Activated effector memory CD4-positive, alpha-beta T cell treated with Interleukin-2 at 50 U/mL for 16 hours (primary cell): ENCODE measurements around the gene DGCR2.
"Not testable (repeated sequence)": the region's sequence is repeated elsewhere in the genome, so short reads cannot be mapped to it uniquely, and the experiment has no call there.

Experiments
- DNase-seq: peaks from one replicate; pipeline ENCODE4 v3.0.0-alpha.2; 2020

Gene DGCR2

DNA sequence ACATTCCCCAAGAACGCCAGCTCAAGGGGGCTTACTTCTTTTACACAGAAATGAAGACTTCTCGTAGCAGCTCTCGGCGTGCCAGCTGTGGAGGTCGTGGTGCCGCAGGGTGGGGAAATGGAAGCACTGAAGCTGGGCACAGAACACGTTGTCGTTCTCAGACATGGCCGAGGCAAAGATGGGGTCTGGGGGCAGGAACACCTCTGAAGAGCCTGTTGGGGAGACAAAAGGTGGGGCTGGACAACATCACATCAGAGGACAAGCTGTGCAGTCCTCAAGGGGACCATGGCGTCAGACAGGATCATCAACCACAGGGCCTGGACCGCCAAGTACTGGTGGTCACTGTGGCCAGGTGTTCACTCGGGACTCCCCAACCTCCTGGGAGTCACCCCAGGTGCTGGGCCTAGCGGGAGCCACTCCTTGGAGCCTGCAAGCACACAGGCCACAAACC is 65.2 kb downstream of the DGCR2 start:
- no peak for DNase-seq

DNA sequence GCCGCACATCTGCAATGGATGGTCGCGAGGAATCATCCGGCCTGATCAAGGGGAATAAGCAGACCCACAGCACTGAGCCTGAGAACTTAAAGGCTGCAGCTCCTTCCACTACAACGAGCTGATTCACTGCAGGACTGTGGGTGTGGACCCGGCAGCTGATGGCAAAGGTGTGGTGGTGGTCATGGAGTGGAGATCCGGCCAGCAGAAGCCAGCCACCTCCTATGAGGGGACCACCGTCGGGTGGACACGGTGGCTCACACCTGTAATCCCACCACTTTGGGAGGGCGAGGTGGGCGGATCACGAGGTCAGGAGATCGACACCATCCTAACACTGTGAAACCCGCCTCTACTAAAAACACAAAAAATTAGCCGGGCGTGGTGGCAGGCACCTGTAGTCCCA is 66.4 kb downstream of the DGCR2 start:
- no peak for DNase-seq

DNA sequence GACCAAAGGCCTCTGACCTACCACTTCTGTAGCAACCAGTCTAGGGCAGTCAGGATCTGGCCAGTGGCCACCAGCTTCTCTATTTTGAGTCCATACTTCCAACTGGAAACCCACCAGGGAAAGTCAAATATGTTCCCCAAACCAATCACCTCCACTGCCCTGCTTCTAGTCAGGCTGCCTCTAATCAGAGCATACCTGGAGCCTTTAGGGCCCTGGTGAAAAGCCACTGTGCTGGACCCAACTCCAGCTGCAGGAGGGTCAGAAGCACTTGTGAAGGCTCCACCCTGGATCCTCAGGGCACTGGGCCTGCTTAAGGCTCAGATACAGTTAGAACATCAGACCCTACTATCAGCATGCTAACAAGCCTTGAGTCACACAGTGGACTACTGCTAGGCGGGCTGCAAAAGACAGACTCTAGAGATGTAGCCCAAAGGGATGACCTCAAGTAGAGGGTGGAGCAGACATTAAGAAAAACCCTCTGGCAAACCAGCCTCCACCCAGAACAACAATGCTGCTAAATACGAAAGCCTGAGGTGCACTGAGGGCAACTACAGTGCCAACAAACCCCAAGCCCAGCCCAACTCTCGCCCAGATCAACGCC is 69.2 kb downstream of the DGCR2 start:
- DNase-seq: no peak

DNA sequence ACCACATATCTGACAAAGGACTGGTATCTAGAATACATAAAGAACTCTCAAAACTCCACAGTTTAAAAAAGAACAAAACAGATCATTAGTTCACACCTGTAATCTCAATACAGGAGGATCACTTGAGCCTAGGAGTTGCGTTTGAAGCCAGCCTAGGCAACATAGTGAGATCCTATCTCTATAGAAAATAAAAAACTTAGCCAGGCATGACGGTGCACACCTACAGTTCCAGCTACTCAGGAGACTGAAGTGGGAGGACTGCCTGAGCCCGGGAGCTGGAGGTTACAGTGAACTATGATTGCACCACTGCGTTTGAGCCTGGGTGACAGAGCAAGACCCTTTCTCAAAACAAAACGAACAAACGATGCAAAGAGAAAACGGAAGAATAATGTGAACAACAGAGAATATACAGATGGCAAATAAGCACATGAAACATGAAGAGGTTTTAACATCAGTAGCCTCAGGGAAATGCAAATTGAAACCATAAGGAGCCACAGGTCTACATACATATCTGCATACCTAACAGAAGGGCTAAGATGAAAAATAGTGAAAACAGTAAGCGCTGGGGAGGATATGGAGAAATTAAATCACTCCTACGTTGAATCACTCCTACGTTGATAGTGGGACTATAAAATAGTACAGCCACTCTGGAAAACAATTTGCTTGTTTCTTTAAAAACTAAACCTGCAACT is 70.7 kb downstream of the DGCR2 start:
- no peak for DNase-seq

DNA sequence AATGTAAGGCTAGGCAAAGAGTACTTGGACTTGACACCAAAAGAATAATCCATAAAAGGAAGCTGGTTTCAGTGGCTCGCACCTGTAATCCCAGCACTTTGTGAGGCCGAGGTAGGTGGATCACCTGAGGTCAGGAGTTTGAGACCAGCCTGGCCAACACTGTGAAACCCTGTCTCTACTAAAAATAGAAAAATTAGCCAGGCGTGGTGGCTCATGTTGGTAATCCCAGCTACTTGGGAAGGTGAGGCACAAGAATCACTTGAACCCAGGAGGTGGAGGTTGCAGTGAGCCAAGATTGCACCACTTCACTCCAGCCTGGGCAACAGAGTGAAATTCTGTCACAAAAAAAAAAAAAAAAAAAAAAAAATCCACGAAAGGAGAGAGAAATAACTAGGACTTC is 71.4 kb downstream of the DGCR2 start:
- not testable (repeated sequence) for DNase-seq

DNA sequence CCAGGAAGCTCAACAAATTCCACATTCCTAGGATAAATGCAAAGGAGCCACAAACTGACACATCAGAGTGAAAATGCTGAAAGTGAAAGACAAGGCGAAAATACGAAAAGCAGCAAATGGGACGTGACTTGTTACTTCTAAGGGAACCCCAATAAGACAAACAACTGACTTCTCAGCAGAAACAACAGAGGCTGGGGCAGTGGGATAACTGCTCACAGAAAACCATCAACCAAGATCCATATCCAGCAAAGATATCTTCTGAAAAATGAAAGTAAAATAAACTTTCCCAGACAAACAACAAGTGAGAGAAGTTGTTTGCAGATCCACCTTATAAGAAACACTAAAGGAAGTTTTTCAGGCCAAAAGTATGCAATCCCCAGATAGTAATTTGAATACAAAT is 72.1 kb downstream of the DGCR2 start:
- DNase-seq: no peak

DNA sequence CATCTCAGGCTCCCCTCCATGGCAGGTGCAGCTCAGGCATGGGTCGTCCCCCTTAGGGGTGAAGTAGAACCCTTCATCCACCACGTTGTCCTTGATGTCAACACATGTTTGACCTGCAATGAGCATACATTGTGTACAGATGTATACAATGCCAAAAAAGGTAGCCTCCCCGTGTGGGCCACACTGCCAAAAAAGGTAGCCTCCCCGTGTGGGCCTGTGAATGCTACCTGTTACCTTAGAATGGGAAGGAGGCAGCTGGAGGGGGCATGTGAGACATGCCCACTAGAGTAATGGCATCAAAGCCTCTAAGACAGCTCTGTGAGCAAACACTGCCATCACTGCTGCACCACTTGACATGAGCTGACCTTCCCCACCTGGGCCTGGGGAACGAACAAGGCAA is 73.7 kb downstream of the DGCR2 start:
- DNase-seq: no peak

DNA sequence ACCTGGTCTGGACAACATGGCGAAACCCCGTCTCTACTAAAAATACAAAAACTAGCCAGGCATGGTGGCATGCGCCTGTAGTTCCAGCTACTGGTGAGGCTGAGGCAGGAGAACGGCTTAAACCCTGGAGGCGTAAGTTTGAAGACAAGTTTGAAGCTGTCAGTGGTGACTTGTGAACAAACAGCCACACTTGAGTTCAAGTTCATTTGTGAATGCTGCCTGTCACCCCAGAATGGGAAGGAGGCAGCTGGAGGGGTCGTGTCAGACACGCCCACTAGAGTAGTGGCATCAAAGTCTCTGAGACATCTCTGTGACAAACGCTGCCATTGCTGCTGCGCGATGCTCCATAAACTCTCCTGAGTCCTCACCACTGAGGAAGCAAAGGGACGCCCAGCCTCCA is 74.2 kb downstream of the DGCR2 start:
- no peak for DNase-seq

DNA sequence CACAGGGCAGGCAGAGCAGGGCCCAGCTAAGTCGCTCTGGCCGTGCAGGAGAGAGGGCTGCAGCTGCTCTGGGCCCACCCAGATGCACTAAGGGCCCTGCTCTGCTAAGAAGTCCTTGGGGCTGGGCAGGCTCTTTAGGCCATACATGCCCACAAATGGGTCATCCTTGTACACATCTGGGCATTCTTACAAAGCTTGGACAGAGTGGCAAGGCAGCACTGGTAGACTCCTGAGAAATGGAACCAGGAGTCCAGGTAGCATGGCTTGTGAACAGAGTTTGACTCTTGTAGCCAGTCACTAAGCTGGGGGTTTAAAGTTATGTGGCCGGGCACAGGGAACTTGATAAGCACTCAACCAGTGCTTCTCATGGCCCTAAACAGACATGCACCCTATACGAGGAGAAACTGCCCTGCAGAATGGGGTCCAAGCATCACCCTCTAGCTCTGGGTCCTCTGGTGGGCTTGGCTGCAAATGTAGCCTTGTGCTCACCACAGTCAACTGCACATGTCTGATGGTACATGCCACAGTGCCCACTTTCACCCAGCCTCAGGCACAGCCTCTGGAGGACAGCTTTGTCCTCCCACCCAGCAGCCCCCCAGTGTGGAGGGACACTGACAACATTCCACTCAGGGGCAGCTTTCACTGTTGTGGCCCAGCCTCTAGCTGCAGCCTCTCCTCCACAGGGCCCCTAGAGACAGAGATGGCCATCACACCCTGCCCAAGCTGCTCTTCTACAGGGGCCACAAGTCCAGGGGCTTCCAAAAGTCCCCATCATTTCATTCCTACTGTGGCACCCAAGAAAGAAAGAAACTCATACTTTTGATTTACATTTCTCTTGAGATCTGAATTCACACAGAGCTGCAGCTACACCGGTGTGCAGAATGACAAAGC is 75.2 kb downstream of the DGCR2 start:
- DNase-seq: no peak

DNA sequence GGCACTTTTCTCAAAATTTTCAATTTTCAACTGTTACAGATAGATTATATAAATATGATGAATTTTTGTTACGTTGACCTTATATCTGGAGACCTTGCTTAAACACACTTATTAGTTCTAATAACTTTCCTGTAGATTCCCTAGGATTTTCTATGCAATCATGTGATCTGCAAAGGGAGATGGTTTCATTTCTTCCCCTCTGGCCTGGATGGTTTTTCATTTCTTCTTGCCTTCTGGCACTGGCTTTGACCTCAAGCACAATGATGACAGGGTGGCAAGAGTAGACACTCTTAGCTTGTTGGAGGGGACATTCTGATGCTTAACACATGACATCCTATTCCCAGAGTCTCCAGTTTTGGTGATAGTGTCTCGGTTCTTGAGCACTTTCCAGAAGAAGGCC is 75.9 kb downstream of the DGCR2 start:
- DNase-seq: no peak

DNA sequence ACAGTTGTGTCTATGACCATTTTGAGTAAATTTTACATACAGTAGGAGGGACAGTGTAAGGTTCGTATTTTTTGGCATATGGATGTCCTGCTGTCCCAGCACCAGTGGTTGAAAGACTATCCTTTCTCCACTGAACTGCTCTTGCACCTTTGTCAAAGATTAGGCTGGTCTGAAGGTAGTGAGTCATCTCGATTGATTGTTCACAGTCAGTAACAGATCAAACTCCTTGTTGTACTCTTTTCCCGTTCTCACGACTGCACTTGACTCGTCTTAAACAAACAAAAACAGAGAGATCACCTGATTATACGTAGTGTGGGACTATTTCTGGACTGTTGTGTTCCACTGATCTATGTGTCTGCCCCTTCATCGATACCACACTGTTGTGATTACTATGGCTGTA is 77.1 kb downstream of the DGCR2 start:
- DNase-seq: no peak

DNA sequence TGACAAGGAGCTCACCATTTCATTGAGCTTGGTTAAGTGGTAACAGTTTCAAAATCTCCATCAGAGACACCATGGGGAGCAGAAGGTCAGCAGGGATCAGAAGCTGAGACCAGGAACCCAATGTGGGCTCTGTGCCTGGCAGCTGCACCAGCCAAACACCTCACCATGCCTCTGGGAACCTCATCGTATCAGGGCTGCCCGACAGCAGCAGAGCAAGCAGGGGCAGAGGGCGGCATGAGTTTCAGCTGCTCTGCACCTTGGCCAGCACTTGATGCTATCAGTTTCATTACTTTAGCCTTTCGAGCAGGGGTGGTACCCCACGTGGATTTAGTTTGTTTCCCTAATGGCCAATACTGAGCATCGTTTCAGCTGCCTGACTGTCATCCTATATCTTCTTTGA is 77.8 kb downstream of the DGCR2 start:
- no peak for DNase-seq

DNA sequence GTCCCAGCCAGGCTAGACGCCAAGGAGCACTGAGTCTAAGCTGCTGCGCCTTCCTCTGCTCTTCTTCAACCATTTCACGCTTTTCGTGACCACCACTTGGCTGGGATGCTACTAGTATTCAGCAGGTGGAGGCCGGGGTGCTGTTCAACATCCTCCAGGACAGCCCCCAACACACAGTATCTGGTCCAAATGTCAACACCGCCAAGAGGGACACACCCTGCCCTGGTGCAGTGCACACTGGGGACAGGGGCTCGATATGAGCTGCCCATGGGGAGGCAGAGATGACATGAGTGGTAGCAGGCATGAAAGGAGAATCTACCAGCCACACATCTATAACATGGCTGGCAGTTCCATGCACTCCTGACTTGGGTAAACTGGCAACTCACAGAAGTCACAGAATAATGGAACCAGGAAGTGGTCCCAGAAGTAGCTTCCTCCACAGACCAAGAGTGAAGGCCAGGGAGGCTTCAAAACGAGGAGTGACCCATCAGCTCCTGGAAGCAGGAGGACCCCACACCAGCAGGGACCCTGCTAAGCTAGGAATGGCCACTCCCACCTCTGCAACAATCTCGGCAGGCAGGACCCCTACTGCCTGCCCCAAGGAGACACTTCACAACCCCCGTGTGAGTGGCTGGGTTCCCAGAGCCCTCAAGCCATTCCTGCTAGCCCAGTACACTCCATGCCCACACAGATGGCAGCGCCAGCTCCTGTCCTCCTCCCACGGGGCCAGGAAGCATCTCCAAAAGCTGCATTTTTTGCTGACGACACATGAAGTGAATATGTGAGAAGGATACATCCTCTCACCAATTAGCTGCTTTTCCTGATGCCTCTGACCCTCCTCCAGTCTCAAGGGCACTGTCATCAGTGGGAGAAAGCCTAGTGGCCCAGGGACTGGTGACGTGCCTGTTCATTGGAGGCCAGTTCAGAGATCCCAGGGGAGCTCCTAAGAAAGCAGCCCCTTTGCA is 78.8 kb downstream of the DGCR2 start:
- DNase-seq: no peak

DNA sequence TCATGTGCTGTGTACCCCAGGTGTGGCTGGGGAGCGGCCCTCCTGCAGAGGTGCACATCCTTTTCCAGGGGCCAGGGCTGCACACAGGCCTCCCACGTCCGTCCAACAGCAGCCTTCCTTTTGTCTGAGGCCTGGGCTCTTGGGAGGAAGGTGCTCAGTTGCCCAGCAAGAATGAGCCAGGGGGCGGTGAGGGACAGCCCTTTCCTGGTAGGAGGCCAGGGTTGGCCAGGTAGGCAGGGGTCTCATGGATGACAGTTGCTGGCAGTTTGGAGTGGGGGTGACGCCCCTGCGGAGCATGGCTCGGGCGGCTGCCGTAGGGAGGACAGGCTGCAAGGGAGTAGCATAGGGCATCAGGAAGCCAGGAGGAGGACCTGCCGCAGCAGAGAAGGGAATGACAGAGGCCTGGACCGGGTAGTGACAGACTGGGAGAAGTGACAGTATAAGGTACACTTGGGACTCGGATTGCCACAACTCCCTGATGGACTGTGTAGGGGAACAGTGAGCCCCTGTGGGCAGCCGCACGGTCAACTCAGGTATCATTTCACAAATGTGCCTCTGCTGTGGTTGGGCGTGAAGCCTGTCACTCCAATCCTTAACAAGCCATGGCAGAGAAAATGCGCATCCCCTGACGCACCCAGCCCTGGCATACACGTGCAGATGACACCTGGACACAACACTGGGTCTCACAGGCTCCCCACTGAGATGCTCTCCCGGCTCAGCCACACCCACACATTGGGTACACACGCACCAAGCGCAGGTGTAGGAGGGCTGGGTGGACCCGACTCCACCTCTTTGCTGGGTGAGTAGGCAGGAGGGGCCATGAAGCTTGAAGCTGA is 79.7 kb downstream of the DGCR2 start:
- no peak for DNase-seq

DNA sequence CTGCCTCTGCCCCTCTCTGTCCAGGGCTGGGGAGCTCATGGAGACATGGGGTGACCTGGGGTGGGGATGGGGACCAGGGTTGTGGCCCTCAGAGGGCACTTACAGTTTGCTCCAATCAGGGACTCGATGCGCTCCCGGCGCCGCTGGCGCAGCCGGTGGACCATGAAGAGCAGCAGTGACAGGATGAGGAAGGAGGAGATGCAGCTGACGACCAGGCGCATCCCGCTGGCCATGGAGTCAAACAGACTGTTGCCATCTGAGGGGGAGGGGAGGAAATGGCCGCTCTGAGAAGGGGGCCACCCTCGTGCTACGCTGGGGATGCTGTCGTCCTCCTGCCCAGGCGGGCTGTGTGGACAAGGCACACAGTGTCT is 80.5 kb downstream of the DGCR2 start:
- DNase-seq: no peak

DNA sequence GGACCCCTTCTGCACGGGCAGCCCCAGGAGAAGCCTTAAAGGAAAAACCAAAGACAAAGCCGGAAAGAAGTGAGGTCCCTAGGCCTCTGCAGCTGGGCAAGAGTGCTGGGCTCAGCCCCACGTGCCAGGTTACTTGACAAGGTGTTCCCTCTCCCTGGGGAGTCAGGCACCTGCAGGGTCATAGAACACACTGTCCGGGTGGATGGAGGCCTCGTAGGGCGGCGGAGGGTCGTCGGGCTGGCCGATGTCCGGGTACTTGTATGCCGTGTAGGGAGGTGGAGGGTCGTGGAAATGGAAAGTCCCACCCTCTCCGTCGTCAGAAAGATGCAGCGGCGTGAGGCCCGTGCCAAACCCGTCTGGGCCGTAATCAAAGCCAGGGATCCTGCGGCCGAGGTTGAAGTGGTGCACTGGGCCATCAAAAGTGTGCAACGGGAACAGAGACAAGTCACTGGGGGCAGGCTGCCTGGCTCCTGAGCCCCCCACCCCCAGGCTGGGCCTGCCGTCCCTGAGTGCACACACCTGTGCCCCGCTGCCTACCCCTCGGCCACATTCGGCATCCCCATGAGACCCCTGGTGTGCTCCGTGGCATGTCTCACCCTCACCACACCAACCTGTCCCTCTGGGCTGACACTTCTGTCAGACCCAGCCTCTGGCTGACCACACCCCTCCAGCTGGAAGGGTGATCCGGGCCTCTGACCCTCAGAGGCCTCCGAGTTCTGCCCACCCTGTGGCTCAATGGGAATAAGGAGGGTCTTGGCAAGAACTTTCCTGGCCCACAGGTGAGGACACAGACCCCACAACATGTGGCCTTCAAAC is 81.1 kb downstream of the DGCR2 start:
- no peak for DNase-seq

DNA sequence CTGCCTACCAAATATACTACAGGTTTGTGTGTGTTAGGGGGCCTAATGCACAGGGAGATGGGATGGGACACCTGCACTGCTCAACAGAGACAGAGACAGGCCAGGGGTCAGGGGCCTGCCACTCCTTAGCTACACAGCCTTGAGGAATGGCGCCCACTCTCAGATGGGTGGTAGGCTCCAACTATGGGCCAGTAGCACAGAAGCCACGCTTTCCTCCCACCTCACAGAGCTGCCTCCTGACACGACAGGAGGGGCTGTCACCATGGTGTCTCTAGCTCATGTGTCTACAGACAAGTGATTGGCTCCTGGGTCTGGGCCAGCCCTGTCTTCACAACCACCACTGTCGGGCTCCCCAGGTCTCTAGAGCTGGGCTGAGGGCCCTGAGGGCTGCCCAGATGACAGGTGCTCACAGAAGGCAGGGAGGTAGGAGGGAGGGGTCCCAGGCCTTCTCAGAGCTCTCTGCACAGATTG is 81.8 kb downstream of the DGCR2 start:
- DNase-seq: no peak

DNA sequence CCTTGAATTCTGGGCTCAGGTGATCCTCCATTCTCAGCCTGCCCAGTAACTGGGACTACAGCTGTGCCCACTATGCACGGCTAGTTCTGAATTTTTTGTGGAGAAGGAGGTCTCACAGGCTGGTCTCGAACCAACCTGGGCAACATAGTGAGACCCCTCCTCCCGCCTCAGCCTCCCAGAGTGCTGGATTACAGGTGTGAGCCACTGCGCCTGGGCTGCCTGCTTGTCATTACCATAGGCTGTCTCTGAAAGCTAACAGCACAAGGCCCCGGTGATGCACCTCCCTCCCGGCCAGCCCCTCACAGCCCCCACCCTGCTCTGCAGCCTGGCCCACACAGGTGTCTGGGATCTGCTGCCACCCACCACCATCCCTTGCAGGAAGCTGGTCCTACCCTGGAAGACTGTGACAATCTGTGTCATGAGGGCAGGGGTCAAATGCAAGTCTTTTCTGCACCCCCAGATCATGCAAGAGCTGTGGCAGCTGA is 82.4 kb downstream of the DGCR2 start:
- no peak for DNase-seq

DNA sequence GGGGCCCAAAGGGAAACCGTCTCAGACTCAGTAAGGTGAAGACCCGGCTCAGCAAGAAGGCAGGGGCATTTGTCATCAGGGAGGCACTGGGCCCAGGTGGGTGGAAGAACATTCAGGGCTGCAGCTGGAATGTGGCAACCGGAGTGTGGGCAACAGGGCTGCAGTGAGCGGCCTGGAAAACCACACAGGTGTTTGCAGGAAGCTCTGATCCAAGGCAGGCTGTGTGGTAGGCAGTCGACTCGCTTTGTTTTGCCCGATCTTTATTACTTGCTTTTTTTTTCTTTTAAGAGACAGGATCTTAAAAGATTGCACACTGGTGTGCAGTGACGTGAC is 82.8 kb downstream of the DGCR2 start:
- DNase-seq: no peak

DNA sequence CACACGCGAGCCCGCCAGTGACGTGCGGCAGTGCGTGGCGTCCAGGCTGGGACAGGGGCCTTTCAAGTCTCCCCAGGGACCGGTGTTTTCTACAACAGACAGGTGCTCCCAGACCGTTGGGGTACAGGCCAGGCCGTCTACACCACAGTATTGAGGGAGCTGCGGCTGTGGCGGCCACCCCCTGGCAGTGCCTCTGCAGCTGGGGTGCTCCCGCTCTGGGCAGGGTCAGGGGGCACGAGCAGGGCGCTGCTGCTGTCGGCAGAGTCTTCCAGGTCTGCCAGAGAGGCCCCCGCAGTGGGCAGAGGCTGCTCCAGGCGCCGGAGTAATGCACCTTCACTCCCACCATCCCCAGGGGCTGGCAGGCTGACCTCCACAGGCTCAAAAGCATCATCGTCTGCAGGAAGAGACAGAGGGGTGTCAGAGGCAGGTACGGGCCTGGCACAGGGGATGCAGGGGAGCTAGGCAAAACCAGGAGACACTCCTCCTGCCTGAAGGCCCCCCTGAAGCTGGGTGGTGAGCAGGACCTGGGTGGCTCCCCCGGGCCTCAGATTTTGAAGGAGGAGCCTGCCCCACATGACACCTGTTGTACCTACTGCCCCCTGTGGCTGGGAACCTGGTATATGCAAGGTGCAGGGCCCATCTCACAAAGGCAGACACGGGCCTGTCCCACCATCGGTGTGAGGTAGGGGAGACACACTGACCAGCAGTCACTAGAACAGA is 83.3 kb downstream of the DGCR2 start:
- no peak for DNase-seq
